ENCODE measurements around the gene B3GNT4. TPM values are rescaled to one million over a fixed set of nuclear protein-coding genes. Genes with fewer than 3 reads are reported as not detected.

The B3GNT4 gene
- total and polyA plus RNA-seq, 2 of the 8 experiments (the other 6 are each of a cell fraction or from before 2014, with no cell fraction given): 1.1 to 1.4 TPM

- Histone ChIP-seq H3K36me3 (ENCODE audit: control insufficient read depth in 2 of 4, insufficient read depth in 4 of 4, low read length in 3 of 4) (peaks cover 5 to 27% (median 14%) of the 10 kb centered on the region in 4 experiments), H3K18ac (ENCODE audit: extremely low read depth, low read length) (no peak overlapping the region), H2BK15ac (ENCODE audit: low read length) (no peak overlapping the region), H3K9me3 (ENCODE audit: insufficient read depth in 2 of 2, low read depth in 1 of 2, low read length in 1 of 2) (no peaks in the 10 kb centered on the region), H4K8ac (ENCODE audit: extremely low read depth, insufficient read depth, low read length) (no peak overlapping the region), H3K23ac (ENCODE audit: insufficient read length) (no peak overlapping the region), H2BK5ac (ENCODE audit: low read depth, low read length) (no peak overlapping the region), H2AFZ (ENCODE audit: low read length) (no peak overlapping the region), H4K91ac (replicated peaks; ENCODE audit: insufficient read length, low read length) (no peak overlapping the region), H4K5ac (ENCODE audit: insufficient read length, low read depth, low read length) (no peak overlapping the region), H3K27ac (ENCODE audit: low read depth, low read length) (no peak overlapping the region), H3K4me1 (replicated peaks in 1 of 4; ENCODE audit: control insufficient read depth in 3 of 4, insufficient read depth in 4 of 4, low read length in 3 of 4) (no peaks in the 10 kb centered on the region), H3K14ac (ENCODE audit: insufficient read length) (no peak overlapping the region), H2BK12ac (ENCODE audit: low read depth, low read length) (no peak overlapping the region), H3K4me2 (ENCODE audit: insufficient read depth in 1 of 2, low read depth in 2 of 2, low read length in 2 of 2) (no peak overlapping the region), H3K9ac (replicated peaks in 1 of 4; ENCODE audit: extremely low read depth in 1 of 4, low read depth in 3 of 4, low read length in 3 of 4) (no peak overlapping the region), H4K20me1 (replicated peaks in 1 of 2; ENCODE audit: control insufficient read depth in 1 of 2, insufficient read depth in 2 of 2, low read length in 2 of 2) (peaks cover 0 to 6% of the 10 kb centered on the region in 2 experiments), H3K79me1 (ENCODE audit: low read depth, low read length) (no peaks in the 10 kb centered on the region), H3K27me3 (replicated peaks in 1 of 4; ENCODE audit: control insufficient read depth in 3 of 4, extremely low read depth in 1 of 4, insufficient read depth in 3 of 4, low read length in 3 of 4) (no peaks in the 10 kb centered on the region), H3K23me2 (ENCODE audit: low read depth, low read length) (no peaks in the 10 kb centered on the region), H2AK5ac (ENCODE audit: low read depth, low read length) (no peak overlapping the region), H3K4ac (replicated peaks; ENCODE audit: insufficient read length, low read depth, low read length) (no peak overlapping the region), H2BK20ac (ENCODE audit: low read length) (no peak overlapping the region), H3K56ac (replicated peaks; ENCODE audit: insufficient read length, low read depth, low read length) (no peak overlapping the region), H3K79me2 (ENCODE audit: control insufficient read depth in 1 of 2, insufficient read depth in 2 of 2, low read length in 2 of 2) (no peaks in the 10 kb centered on the region), H3K4me3 (ENCODE audit: extremely low read depth in 1 of 4, insufficient read depth in 2 of 4, low read depth in 3 of 4, low read length in 4 of 4) (no peak overlapping the region), H2BK120ac (replicated peaks; ENCODE audit: low read depth, low read length) (no peak overlapping the region)
- POLR2A ChIA-PET (ENCODE audit: partially characterized antibody): interaction anchor here (0.6 to 1.7 kb wide), 4 partner anchors 9 to 124 kb away, joined by 3 to 5 read pairs (median 5); no protein-coding TSS in a partner anchor
- FAIRE-seq (no peak), DNase-seq (ENCODE audit: low read depth in 1 of 2, low spot score in 2 of 2) (no peak)
- WGBS, 2 experiments (ENCODE audit: extremely low coverage in 1 of 2, insufficient coverage in 1 of 2, insufficient read length in 1 of 2, insufficient replicate concordance in 2 of 2, low coverage in 1 of 2, low lambda C conversion rate in 2 of 2, missing lambda C conversion rate in 1 of 2): 95% methylated on average over 10 of the region's 10 CpGs; no CpG with 5 or more reads in 1 of the 2 experiments
- CTCF ChIA-PET (ENCODE audit: partially characterized antibody): interaction anchor here (0.6 to 1.4 kb wide), 2 partner anchors 12 to 106 kb away, joined by 3 read pairs; no protein-coding TSS in a partner anchor
- TF ChIP-seq SP1 (IDR thresholded peaks at IDR 0.05; ENCODE audit: low read depth, low read length): no peak
- TF ChIP-seq CHD2 (IDR thresholded peaks at IDR 0.05; ENCODE audit: low read length): no peak
- no peak for TF ChIP-seq BRCA1 (IDR thresholded peaks at IDR 0.05; ENCODE audit: low read depth, low read length)
- TF ChIP-seq TCF12 (IDR thresholded peaks at IDR 0.05; ENCODE audit: low read depth, low read length): no peak
- no peak for TF ChIP-seq SUZ12 (IDR thresholded peaks at IDR 0.05; ENCODE audit: low read length)
- no peak for TF ChIP-seq CTBP2 (IDR thresholded peaks at IDR 0.05; ENCODE audit: borderline replicate concordance, insufficient read depth, insufficient read length, low read length)
- no peak for TF ChIP-seq RNF2 (IDR thresholded peaks at IDR 0.05; ENCODE audit: borderline replicate concordance, low read depth, low read length, missing control alignments, poor library complexity, severe bottlenecking)
- TF ChIP-seq FOSL1 (IDR thresholded peaks at IDR 0.05; ENCODE audit: insufficient read depth, low read depth, low read length): no peak
- TF ChIP-seq SP2 (IDR thresholded peaks at IDR 0.05; ENCODE audit: low read length): no peak
- no peak for TF ChIP-seq CBX5 (IDR thresholded peaks at IDR 0.05; ENCODE audit: low read depth, low read length)
- TF ChIP-seq PHF8 (conservative IDR thresholded peaks at IDR 0.05; ENCODE audit: low read depth, low read length): no peak
- TF ChIP-seq CEBPB (IDR thresholded peaks at IDR 0.05; ENCODE audit: low read depth, low read length): no peak
- TF ChIP-seq TBP (IDR thresholded peaks at IDR 0.05; ENCODE audit: low read depth, low read length): no peak
- no peak for TF ChIP-seq SIX5 (IDR thresholded peaks at IDR 0.05; ENCODE audit: low read depth, low read length)
- TF ChIP-seq BCL11A (IDR thresholded peaks at IDR 0.05; ENCODE audit: low read depth in 2 of 2, low read length in 2 of 2): no peak
Observed at GRCh38 chr12:122232691-122233090, 29.2 kb downstream of the B3GNT4 start.

Measured in H1 (cell line).